Left lobe of liver (tissue), 2 donors: Measurements from ENCODE around the gene EMSY. TPM values are rescaled to one million over a fixed set of nuclear protein-coding genes. Genes with fewer than 3 reads are reported as not detected.
A peak's percentile ranks its signal among the peaks of the same experiment; 100 is the strongest.
"Not testable (repeated sequence)": the region's sequence is repeated elsewhere in the genome, so short reads cannot be mapped to it uniquely, and the experiment has no call there.

ENCODE experiments used
- ATAC-seq: fragments of 200-7000 bp; cut with Tn5 transposase; one replicate; pipeline ENCODE4 v1.9.1; 2020; ENCODE audit warnings: mild to moderate bottlenecking, moderate library complexity
- DNase-seq: peaks from one replicate; pipeline ENCODE4 v3.0.0-alpha.2; 2020; ENCODE audit warnings: low spot score
- total RNA-seq: library from RNA; stranded (reverse); gene quantifications from one replicate; pipeline ENCODE4 v1.2.1, GENCODE V29; 2021
- donor health status: DM: no; HTN: no; CAD: no; lungs with moderate emphysema.
- donor health status: DM: no; HTN: yes; CAD: no.

The EMSY gene
- total RNA-seq, 1 donor from 2014 or later, result 5.6 TPM

DNA sequence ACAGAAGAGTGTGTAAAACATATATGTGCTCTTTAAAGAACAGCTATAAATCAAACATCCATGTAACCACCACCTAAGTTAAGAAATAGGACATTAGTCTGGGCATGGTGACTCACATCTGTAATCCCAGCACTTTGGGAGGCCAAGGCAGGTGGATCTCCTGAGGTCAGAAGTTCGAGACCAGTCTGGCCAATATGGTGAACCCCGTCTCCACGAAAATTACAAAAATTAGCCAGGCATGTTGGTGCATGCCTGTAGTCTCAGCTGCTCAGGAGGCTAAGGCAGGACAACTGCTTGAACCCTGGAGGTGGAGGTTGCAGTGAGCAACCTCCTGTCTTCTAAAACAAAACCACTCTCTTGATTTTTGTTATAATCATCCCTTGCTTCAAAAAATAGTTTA lies 122.4 kb downstream of the EMSY start:
- no peak for DNase-seq
- no peak for ATAC-seq

GRCh38 chr11:76568139-76568538 lies 123.3 kb downstream of the EMSY start:
- DNase-seq, result no peak
- ATAC-seq, result no peak

DNA sequence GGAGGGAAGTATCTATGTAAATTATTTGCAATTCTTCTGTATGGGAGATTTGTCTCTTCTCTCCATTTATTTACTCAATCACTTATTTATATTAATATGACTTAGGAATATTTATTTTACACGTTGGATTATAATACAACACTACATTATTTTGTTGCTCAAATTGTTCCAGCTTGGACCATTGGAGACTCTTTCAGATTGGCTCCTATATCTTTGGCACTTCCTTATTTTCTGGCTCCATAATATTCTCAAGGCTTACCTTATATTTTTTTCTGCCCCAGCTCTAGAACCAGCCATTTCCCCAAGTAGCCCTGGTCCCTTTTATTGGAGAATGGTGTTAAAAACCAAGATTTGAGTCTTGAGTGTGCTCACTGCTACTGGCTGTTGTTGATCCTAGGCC lies 123.8 kb downstream of the EMSY start:
- no peak for ATAC-seq
- no peak for DNase-seq

- not testable (repeated sequence) for ATAC-seq, DNase-seq
These were observed 127.5 kb downstream of the EMSY start for GRCh38 chr11:76572181-76572875.

- no peak for ATAC-seq
These were observed 129.6 kb downstream of the EMSY start for GRCh38 chr11:76574406-76574805.

GRCh38 chr11:76574879-76575278 lies 130.1 kb downstream of the EMSY start:
- ATAC-seq, result no peak
- DNase-seq, result no peak

More at GRCh38 chr11:76574406-76574805, 129.6 kb downstream of the EMSY start:
- DNase-seq, result no peak

GRCh38 chr11:76577226-76577920 lies 132.6 kb downstream of the EMSY start:
- no peak for DNase-seq
- ATAC-seq, result peak; percentile 53

- no peak for DNase-seq
- peak; percentile 11 for ATAC-seq
These were observed 133.3 kb downstream of the EMSY start for GRCh38 chr11:76577921-76578653.

DNA sequence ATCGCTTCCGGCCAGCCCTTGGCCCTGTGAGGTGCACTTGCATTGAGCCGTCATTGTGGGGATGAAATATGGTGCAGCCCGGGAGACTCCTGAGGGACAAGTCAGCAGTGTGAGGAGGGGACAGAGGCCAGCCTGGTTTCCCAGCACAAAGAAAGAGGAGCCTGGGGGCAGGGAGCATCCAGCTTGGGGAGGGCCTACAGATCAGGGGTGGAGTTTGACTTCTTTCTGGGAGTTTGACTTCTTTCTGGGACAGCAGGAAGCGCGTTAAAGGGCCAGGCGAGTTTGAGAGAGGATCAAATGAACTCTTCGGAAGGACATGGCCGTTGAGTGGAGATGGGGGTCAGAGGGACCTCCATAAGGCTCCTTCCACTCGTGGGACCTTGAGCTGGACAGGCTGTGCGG lies 133.8 kb downstream of the EMSY start:
- ATAC-seq (peak; percentile 69), DNase-seq (peak; percentile 56)

DNA sequence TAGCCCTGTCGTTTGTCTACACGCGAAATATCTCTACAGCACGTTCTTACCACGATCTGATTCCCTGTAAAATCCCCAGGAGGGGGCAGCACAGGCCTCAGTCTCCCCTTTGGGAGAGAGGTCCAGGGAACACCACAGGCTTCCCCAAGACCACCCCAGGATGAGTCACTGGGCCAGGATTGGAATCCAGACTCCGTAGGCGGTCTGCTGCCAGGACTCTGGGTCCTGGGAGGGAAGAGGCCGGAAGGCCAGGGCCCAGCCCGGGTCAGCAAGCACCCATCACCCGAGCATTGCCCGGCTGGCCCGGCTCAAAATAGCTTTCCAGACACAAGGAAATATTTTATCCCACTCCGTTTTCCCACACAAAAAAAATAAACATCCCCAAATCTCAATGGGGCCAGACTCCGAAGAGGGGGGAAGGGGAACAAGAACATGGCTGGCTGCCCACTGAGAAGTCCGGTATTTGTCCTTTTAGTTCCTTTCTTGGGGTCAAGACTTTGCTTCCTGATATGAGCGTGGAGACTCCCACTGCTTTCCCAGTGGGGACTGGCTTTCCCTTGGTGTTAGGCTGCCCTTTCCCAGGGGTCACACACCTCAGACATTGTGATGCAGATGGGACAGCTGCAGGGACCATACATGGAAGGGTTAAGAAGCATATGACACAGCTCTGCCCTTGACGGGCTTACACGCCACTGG lies 134.4 kb downstream of the EMSY start:
- DNase-seq, result no peak
- ATAC-seq, result peak; percentile 58

GRCh38 chr11:76579752-76580151 lies 134.9 kb downstream of the EMSY start:
- no peak for DNase-seq
- ATAC-seq, result no peak

GRCh38 chr11:76582471-76582870 lies 137.7 kb downstream of the EMSY start:
- DNase-seq, ATAC-seq: not testable (repeated sequence)

- no peak for DNase-seq
- ATAC-seq, result no peak
These were observed 143.1 kb downstream of the EMSY start for GRCh38 chr11:76587820-76588454.

DNA sequence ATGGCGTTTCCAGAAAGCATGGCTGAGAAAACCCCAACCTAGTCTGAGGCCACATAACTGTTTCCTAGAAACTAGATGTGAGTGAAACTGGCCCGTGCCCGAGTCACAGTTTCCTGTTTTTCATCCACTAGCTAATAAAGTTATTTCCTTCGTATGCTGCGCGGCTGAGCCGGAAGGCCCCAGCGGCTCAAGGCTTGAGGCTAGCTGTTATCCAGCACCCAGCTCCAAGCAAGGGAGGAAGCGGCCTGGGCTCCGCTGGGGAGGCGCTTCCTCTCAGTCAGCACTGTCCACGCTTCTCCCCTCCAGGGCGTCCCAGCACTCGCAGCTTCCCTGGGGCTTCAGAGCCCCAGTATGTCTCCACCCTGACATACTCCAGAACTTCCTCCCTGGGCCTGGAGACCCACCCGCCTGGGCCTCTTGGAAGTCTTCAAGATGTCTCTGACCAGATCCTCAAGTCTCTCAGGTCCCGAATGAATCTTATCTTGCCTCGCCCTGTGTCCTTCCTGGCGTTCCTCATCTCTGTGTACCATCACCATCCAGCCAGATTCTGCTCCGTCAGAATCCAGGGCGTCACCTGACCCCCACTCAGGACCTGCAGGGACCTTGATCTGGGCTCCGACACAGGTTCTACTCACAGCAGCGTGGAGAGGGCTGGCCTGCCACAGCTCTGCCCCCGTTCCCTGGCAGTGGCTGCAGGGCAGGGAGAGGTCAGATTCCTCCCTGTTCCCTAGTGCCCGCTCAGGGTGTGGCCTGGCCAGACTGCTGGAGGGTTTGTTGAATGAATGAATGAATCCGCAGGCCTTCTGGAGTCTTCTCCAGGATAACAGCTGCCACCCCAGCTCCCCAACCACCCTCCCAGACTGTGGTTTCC lies 143.9 kb downstream of the EMSY start:
- peak; percentile 64 for DNase-seq
- ATAC-seq, result peak; percentile 86

DNA sequence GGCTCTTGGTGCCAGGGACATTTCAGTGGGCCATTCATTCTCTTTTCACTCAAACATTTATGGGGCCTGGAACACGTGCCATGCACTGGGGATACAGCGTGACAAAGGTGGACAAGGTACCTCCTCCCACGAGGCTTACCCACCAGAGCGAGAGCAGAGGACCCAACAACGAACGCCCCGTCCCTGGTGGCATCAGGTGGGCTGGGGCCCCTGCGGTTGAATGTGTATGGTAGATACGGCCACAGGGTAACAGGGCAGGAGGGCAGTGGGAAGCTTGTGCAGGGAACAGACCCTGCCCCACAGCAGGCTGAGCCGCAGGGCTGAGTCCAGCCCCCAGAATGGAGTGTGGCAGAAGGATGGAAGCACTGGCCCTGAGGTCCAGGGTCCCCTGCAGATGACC lies 144.7 kb downstream of the EMSY start:
- no peak for ATAC-seq
- DNase-seq, result no peak

DNA sequence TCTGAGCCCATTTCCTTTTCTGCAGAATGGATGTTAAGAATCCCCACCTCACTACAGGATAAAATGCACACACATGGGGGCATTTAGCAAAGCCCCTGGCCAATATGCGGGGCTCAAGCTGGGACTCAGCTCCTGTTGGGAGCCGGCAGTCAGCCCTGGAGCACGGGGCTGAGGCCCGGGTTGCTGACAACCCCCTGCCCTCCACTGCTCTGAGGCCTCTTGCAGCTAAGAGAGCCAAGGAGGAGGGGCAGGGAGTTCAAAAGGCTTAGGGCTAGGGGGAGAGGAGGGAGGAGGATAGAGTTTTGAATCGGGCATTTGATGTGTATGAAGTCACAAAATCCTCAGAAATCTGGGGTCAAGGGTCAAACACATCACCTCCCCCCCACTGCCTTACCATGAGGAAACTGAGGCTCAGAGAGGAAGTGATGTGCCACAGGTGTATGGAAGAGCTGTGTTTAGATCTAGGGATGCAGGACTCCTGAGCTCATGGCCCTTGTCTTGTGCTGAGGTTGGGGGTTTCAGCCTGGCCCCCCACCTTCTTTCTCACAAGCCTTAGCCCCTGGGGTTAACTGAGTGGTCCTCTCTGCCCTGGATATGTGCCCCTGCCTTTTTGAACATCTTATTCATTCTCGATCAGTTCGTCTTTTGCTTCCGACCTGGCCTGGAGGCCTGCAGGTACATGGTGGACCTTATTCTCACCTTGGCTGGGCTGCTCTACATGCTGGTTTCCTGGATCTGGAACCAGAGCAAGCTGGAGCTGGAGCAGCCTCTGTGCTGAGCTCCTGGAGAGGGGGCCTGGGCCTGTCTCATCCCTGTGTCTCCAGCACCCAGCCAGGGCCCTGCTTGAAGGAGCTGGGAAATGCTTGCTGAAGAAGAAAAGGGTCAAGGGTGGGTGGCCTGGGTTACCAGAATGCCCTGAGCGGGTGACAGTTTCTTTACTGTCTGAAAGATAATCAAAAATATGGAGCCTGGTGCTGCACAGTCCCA lies 145.4 kb downstream of the EMSY start:
- DNase-seq (no peak), ATAC-seq (no peak)

GRCh38 chr11:76591416-76591815 lies 146.6 kb downstream of the EMSY start:
- no peak for ATAC-seq
- no peak for DNase-seq
